ENCODE data around the gene C17orf114.

Gene C17orf114

GRCh38 chr17:4833178-4833940 is 31.2 kb upstream of the C17orf114 start, which contains the start of gene MINK1 (continued):
- TF ChIP-seq, protein P1, sequence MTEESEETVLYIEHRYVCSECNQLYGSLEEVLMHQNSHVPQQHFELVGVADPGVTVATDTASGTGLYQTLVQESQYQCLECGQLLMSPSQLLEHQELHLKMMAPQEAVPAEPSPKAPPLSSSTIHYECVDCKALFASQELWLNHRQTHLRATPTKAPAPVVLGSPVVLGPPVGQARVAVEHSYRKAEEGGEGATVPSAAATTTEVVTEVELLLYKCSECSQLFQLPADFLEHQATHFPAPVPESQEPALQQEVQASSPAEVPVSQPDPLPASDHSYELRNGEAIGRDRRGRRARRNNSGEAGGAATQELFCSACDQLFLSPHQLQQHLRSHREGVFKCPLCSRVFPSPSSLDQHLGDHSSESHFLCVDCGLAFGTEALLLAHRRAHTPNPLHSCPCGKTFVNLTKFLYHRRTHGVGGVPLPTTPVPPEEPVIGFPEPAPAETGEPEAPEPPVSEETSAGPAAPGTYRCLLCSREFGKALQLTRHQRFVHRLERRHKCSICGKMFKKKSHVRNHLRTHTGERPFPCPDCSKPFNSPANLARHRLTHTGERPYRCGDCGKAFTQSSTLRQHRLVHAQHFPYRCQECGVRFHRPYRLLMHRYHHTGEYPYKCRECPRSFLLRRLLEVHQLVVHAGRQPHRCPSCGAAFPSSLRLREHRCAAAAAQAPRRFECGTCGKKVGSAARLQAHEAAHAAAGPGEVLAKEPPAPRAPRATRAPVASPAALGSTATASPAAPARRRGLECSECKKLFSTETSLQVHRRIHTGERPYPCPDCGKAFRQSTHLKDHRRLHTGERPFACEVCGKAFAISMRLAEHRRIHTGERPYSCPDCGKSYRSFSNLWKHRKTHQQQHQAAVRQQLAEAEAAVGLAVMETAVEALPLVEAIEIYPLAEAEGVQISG (CRISPR knock-in tag; IDR thresholded peaks at IDR 0.05) = peak; percentile 74; the same call in 1 of the 2 replicates
- TF ChIP-seq SP4 (CRISPR knock-in tag; IDR thresholded peaks at IDR 0.05) = no peak
- TF ChIP-seq, protein P2, sequence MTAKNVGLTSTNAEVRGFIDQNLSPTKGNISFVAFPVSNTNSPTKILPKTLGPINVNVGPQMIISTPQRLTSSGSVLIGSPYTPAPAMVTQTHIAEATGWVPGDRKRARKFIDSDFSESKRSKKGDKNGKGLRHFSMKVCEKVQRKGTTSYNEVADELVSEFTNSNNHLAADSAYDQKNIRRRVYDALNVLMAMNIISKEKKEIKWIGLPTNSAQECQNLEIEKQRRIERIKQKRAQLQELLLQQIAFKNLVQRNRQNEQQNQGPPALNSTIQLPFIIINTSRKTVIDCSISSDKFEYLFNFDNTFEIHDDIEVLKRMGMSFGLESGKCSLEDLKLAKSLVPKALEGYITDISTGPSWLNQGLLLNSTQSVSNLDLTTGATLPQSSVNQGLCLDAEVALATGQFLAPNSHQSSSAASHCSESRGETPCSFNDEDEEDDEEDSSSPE (CRISPR knock-in tag; IDR thresholded peaks at IDR 0.05) = peak; percentile 44; the same call in 1 of the 2 replicates
- TF ChIP-seq HMG20A (CRISPR knock-in tag; IDR thresholded peaks at IDR 0.05; ENCODE audit: borderline replicate concordance) = no peak
- TF ChIP-seq ZFP82 (CRISPR knock-in tag; IDR thresholded peaks at IDR 0.05; ENCODE audit: borderline replicate concordance) = peak; percentile 90; the same call in 1 of the 2 replicates
- no peak for TF ChIP-seq TOE1 (CRISPR knock-in tag; IDR thresholded peaks at IDR 0.05)
- no peak for TF ChIP-seq SP1 (IDR thresholded peaks at IDR 0.05)
- no peak for TF ChIP-seq SP1 (CRISPR knock-in tag; IDR thresholded peaks at IDR 0.05)
- 0 out of 2 replicates have a peak, but pooled peaks have one; percentile 60 for TF ChIP-seq ZNF598 (CRISPR knock-in tag; IDR thresholded peaks at IDR 0.05; ENCODE audit: borderline replicate concordance)
- peak; percentile 14; the same call in 1 of the 2 replicates for TF ChIP-seq HOXA3 (CRISPR knock-in tag; IDR thresholded peaks at IDR 0.05)
- peak; percentile 48; the same call in 1 of the 2 replicates for TF ChIP-seq ZNF547 (CRISPR knock-in tag; IDR thresholded peaks at IDR 0.05)
- peak; percentile 52 for TF ChIP-seq ZFY (CRISPR knock-in tag; IDR thresholded peaks at IDR 0.05)
- TF ChIP-seq ZNF44 (CRISPR knock-in tag; IDR thresholded peaks at IDR 0.05) = 0 out of 2 replicates have a peak, but pooled peaks have one; percentile 25
- TF ChIP-seq BRD4 (CRISPR knock-in tag; IDR thresholded peaks at IDR 0.05) = peak; percentile 81
- peak; percentile 35; the same call in 1 of the 2 replicates for TF ChIP-seq BHLHE40 (IDR thresholded peaks at IDR 0.05; ENCODE audit: low read length)
- 0 out of 2 replicates have a peak, but pooled peaks have one; percentile 42 for TF ChIP-seq TMF1 (CRISPR knock-in tag; IDR thresholded peaks at IDR 0.05; ENCODE audit: low read depth)
- peak; percentile 74; the same call in 1 of the 2 replicates for TF ChIP-seq MEIS1 (CRISPR knock-in tag; IDR thresholded peaks at IDR 0.05; ENCODE audit: borderline replicate concordance)
- TF ChIP-seq ZNF337 (CRISPR knock-in tag; IDR thresholded peaks at IDR 0.05; ENCODE audit: borderline replicate concordance, low read depth) = 0 out of 2 replicates have a peak, but pooled peaks have one; percentile 71
- peak; percentile 90 for TF ChIP-seq RBFOX2 (IDR thresholded peaks at IDR 0.05; ENCODE audit: low read depth, low read length)
- TF ChIP-seq, protein P3, sequence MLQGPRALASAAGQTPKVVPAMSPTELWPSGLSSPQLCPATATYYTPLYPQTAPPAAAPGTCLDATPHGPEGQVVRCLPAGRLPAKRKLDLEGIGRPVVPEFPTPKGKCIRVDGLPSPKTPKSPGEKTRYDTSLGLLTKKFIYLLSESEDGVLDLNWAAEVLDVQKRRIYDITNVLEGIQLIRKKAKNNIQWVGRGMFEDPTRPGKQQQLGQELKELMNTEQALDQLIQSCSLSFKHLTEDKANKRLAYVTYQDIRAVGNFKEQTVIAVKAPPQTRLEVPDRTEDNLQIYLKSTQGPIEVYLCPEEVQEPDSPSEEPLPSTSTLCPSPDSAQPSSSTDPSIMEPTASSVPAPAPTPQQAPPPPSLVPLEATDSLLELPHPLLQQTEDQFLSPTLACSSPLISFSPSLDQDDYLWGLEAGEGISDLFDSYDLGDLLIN (CRISPR knock-in tag; IDR thresholded peaks at IDR 0.05; ENCODE audit: borderline replicate concordance) = no peak
- no peak for TF ChIP-seq RELA (CRISPR knock-in tag; IDR thresholded peaks at IDR 0.05)
- TF ChIP-seq ZNF460 (CRISPR knock-in tag; IDR thresholded peaks at IDR 0.05; ENCODE audit: borderline replicate concordance) = no peak
- TF ChIP-seq ZNF274 (CRISPR knock-in tag; IDR thresholded peaks at IDR 0.05) = peak; percentile 78; the same call in 1 of the 2 replicates
- peak; percentile 22; the same call in 1 of the 2 replicates for TF ChIP-seq HDAC1 (CRISPR knock-in tag; IDR thresholded peaks at IDR 0.05)
- TF ChIP-seq ZNF362 (CRISPR knock-in tag; IDR thresholded peaks at IDR 0.05; ENCODE audit: borderline replicate concordance) = 0 out of 2 replicates have a peak, but pooled peaks have one; percentile 46
